Liver (tissue), 9 donors: Measurements from ENCODE around the gene SPINK1. TPM values are rescaled to one million over a fixed set of nuclear protein-coding genes. Genes with fewer than 3 reads are reported as not detected.
A peak's percentile ranks its signal among the peaks of the same experiment; 100 is the strongest.

Source experiments
- DNase-seq: peaks from one replicate; pipeline ENCODE4 v3.0.0-alpha.2; 2017; ENCODE audit warnings: low spot score
- H3K27ac ChIP-seq, 2 donors: one replicate each; pipeline ENCODE4 v1.7.0; 2013; ENCODE audit warnings: inconsistent platforms in 2 of 2, low read length in 2 of 2, control low read depth in 1 of 2, low read depth in 1 of 2, mild to moderate bottlenecking in 1 of 2
- H3K27me3 ChIP-seq, 4 donors: one replicate each; pipeline versions ENCODE4 v1.6.1 to v1.7.0; 2013; ENCODE audit warnings: low read length in 3 of 4, inconsistent platforms in 1 of 4, mild to moderate bottlenecking in 1 of 4, moderate library complexity in 1 of 4; ENCODE audit not compliant: control insufficient read depth in 4 of 4, insufficient read depth in 4 of 4
- H3K36me3 ChIP-seq, 4 donors: one replicate each; pipeline versions ENCODE4 v1.6.1 to v1.7.0; 2013; ENCODE audit warnings: low read length in 3 of 4, mild to moderate bottlenecking in 3 of 4, low read depth in 1 of 4, moderate library complexity in 1 of 4; ENCODE audit not compliant: control insufficient read depth in 4 of 4, insufficient read depth in 3 of 4
- H3K4me1 ChIP-seq, 4 donors: one replicate each; pipeline versions ENCODE4 v1.6.1 to v1.7.0; 2013; ENCODE audit warnings: low read length in 3 of 4, mild to moderate bottlenecking in 3 of 4, moderate library complexity in 1 of 4; ENCODE audit not compliant: control insufficient read depth in 4 of 4, insufficient read depth in 4 of 4
- H3K4me3 ChIP-seq, 3 donors: one replicate each; pipeline versions ENCODE4 v1.6.1 to v1.7.0; 2013; ENCODE audit warnings: low read length in 3 of 3, control low read depth in 1 of 3, low read depth in 1 of 3, mild to moderate bottlenecking in 1 of 3
- H3K9ac ChIP-seq, 2 donors: one replicate each; pipeline ENCODE4 v1.7.0; 2013; ENCODE audit warnings: low read length in 2 of 2, mild to moderate bottlenecking in 2 of 2, moderate library complexity in 2 of 2, control low read depth in 1 of 2, low read depth in 1 of 2
- H3K9me3 ChIP-seq, 4 donors: one replicate each; pipeline versions ENCODE4 v1.6.1 to v1.7.0; 2013; ENCODE audit warnings: low read length in 3 of 4; ENCODE audit not compliant: control insufficient read depth in 4 of 4
- EGR1 ChIP-seq, 2 donors: IDR thresholded peaks; 2 replicates each; pipeline ENCODE4 v1.6.1; 2016 to 2018; ENCODE audit warnings: antibody characterized with exemption in 2 of 2, low read depth in 2 of 2
- FOXA1 ChIP-seq: IDR thresholded peaks from 2 replicates; pipeline ENCODE4 v1.6.1; 2016; ENCODE audit warnings: antibody characterized with exemption
- FOXA2 ChIP-seq: IDR thresholded peaks from 2 replicates; pipeline ENCODE4 v1.6.1; 2016; ENCODE audit warnings: antibody characterized with exemption
- GABPA ChIP-seq, 2 donors: IDR thresholded peaks in 1 of 2; conservative IDR thresholded peaks in 1 of 2; 2 replicates each; pipeline ENCODE4 v1.6.1; 2016; ENCODE audit warnings: antibody characterized with exemption in 2 of 2, mild to moderate bottlenecking in 1 of 2, moderate library complexity in 1 of 2
- HNF4A ChIP-seq, 2 donors: conservative IDR thresholded peaks; 2 replicates each; pipeline ENCODE4 v1.6.1; 2016; ENCODE audit warnings: antibody characterized with exemption in 2 of 2, mild to moderate bottlenecking in 2 of 2
- HNF4G ChIP-seq: IDR thresholded peaks from 2 replicates; pipeline ENCODE4 v1.6.1; 2016; ENCODE audit warnings: antibody characterized with exemption
- JUND ChIP-seq, 2 donors: IDR thresholded peaks; 2 replicates each; pipeline ENCODE4 v1.6.1; 2016; ENCODE audit warnings: antibody characterized with exemption in 2 of 2
- MAX ChIP-seq: IDR thresholded peaks from 2 replicates; pipeline ENCODE4 v1.6.1; 2016; ENCODE audit warnings: antibody characterized with exemption
- RAD21 ChIP-seq, 2 donors: IDR thresholded peaks; 2 replicates each; pipeline ENCODE4 v1.6.1; 2016; ENCODE audit warnings: antibody characterized with exemption in 2 of 2, mild to moderate bottlenecking in 2 of 2
- RXRA ChIP-seq, 2 donors: IDR thresholded peaks; 2 replicates each; pipeline ENCODE4 v1.6.1; 2017 to 2018; ENCODE audit warnings: antibody characterized with exemption in 2 of 2, mild to moderate bottlenecking in 1 of 2
- TAF1 ChIP-seq: conservative IDR thresholded peaks from 2 replicates; pipeline ENCODE4 v1.6.1; 2016; ENCODE audit warnings: antibody characterized with exemption, mild to moderate bottlenecking
- YY1 ChIP-seq: IDR thresholded peaks from 2 replicates; pipeline ENCODE4 v1.6.1; 2016; ENCODE audit warnings: antibody characterized with exemption, mild to moderate bottlenecking
- ZBTB33 ChIP-seq: IDR thresholded peaks from 2 replicates; pipeline ENCODE4 v1.6.1; 2016; ENCODE audit warnings: antibody characterized with exemption
- WGBS: extraction: QIAGEN DNeasy Blood & Tissue Kit; methylation state at CpG from one replicate; pipeline ENCODE4 v1.1.7; 2013; 5-methylcytosine and 5-hydroxymethylcytosine counted together
- polyA plus RNA-seq, 2 donors: library from polyadenylated mRNA; stranded (reverse) in 1 of 2; unstranded in 1 of 2; fragments of 200-250 nt in 1 of 2; fragments of >200 nt in 1 of 2; fragmentation: Nextera tagmentation in 1 of 2; extraction: Ambion mirVana in 1 of 2; gene quantifications; one replicate each; pipeline versions ENCODE4 v1.2.1 to v1.2.3, GENCODE V29; 2013 to 2015
- total RNA-seq, 2 donors: library from RNA; depleted of rRNA; stranded (reverse); fragments of >200 nt; gene quantifications; one replicate each; pipeline ENCODE4 v1.2.3, GENCODE V29; 2014
- donor health status: healthy.
- donor health status: healthy.
- donor health status: healthy.
- donor health status: healthy.
- donor health status: healthy.

Gene SPINK1
- total and polyA plus RNA-seq, 4 donors: 0.33 to 2,026 (median 116) TPM

DNA sequence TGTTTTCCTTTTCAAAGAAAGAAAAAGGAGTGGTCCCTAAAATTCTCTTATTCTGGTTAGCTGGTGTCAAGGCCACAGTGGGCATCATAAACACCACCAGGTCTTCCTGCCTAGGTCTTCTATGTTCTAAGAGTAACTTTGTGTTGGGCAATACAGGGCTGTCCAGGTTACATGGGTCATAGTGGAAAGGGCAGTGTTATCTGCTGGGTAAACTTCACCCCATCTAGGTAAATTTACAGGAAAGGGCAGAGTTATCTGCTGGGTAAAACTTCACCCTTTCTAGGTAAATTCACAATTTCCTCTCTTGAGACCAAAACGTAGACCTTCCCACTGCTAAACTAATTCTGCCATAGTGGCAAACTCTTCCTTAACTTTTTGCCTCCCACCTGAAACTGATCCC, 30.0 kb downstream of the SPINK1 start (continued):
- TF ChIP-seq MAX (peak; percentile 68), FOXA2 (peak; percentile 83), ZBTB33 (peak; percentile 46), RAD21 (IDR thresholded peaks at IDR 0.05) (peak; percentile 19 to 33), RXRA (IDR thresholded peaks at IDR 0.05) (peak; percentile 86 to 97), TAF1 (no peak), JUND (IDR thresholded peaks at IDR 0.05) (peak; percentile 30 to 82), GABPA (IDR thresholded peaks at IDR 0.05 in 1 of 2, conservative IDR thresholded peaks at IDR 0.05 in 1 of 2) (peak in 1 of 2 donors; percentile 36), YY1 (peak; percentile 55), HNF4G (peak; percentile 52)

DNA sequence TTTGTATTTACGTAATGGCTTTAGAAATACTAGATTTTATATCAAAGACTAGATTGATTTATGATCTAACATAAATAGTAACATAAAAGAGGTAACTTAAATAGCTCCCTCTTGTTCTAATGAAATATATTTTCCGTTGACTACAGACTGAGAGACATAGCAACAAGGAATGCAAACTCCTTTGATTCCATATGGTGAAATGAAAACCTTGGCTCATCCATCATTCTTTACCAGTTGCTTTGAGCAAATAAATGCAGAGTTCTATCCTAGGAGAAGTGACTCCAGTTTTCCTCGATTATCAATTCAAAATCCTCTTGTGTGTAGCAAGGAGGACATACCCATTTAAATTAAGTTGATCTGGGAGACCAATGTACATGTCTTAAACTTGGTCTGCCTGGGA, 31.0 kb downstream of the SPINK1 start:
- no peak for DNase-seq
- TF ChIP-seq MAX: no peak
- TF ChIP-seq YY1: no peak
- TF ChIP-seq TAF1: no peak
- TF ChIP-seq FOXA1: no peak
- TF ChIP-seq ZBTB33: no peak
- no peak for TF ChIP-seq EGR1 (IDR thresholded peaks at IDR 0.05; ENCODE audit: low read depth in 2 of 2)

GRCh38 chr5:147796556-147797308, 34.7 kb downstream of the SPINK1 start:
- Histone ChIP-seq H3K9me3 (no peaks in the 10 kb centered on the region), H3K4me1 (peaks cover 0 to 9% (median 8%) of the 10 kb centered on the region in 4 donors), H3K9ac (no peak overlapping the region), H3K27me3 (no peaks in the 10 kb centered on the region), H3K27ac (no peak overlapping the region), H3K36me3 (no peaks in the 10 kb centered on the region), H3K4me3 (no peak overlapping the region)
- no peak for DNase-seq
- 79% methylated on average over 6 of the region's 6 CpGs for WGBS
- no peak for TF ChIP-seq HNF4A (conservative IDR thresholded peaks at IDR 0.05)
- no peak for TF ChIP-seq FOXA2
- TF ChIP-seq YY1: no peak
- no peak for TF ChIP-seq HNF4G

More for the DNA sequence above, 31.0 kb downstream of the SPINK1 start:
- Histone ChIP-seq H3K36me3 (no peaks in the 10 kb centered on the region), H3K9me3 (no peaks in the 10 kb centered on the region), H3K27me3 (no peaks in the 10 kb centered on the region), H3K4me3 (no peak overlapping the region), H3K9ac (no peak overlapping the region), H3K4me1 (peaks cover 0 to 30% (median 15%) of the 10 kb centered on the region in 4 donors), H3K27ac (no peak overlapping the region)
- WGBS: 89% methylated on average over 3 of the region's 3 CpGs
